Prostate gland (tissue), 2 donors: ENCODE results near the gene TRMT112. TPM values are rescaled to one million over a fixed set of nuclear protein-coding genes. Genes with fewer than 3 reads are reported as not detected.
"Not testable (repeated sequence)": the region's sequence is repeated elsewhere in the genome, so short reads cannot be mapped to it uniquely, and the experiment has no call there.

Experiments used
- DNase-seq: peaks from one replicate; pipeline ENCODE4 v3.0.0-alpha.2; 2019; ENCODE audit warnings: low spot score
- H3K27ac ChIP-seq, 2 donors: fragments of 200-600 bp; sonication (generic); 2 replicates each; pipeline ENCODE4 v1.5.1; 2017 to 2019
- H3K27me3 ChIP-seq: fragments of 200-600 bp; sonication (generic); replicated peaks from 2 replicates; pipeline ENCODE4 v1.5.1; 2019; ENCODE audit not compliant: insufficient read depth
- H3K36me3 ChIP-seq, 2 donors: fragments of 200-600 bp; sonication (generic); 1 replicate in 1 of 2; 2 replicates in 1 of 2; pipeline versions ENCODE4 v1.5.1 to v1.8.1; 2017 to 2019
- H3K4me1 ChIP-seq: fragments of 200-600 bp; sonication (generic); replicated peaks from 2 replicates; pipeline ENCODE4 v1.5.1; 2019
- H3K4me3 ChIP-seq, 2 donors: fragments of 200-600 bp; sonication (generic); 2 replicates each; pipeline ENCODE4 v1.5.1; 2017 to 2019
- H3K9me3 ChIP-seq: fragments of 200-600 bp; sonication (generic); 2 replicates; pipeline ENCODE4 v1.5.1; 2017
- POLR2A ChIP-seq: fragments of 450-650 bp; IDR thresholded peaks from one replicate; pipeline ENCODE4 v1.6.1; 2016; ENCODE audit warnings: antibody characterized with exemption, mild to moderate bottlenecking
- POLR2AphosphoS5 ChIP-seq: sonication (generic); formaldehyde crosslinking; IDR thresholded peaks from one replicate; pipeline ENCODE4 v1.6.1; 2017; ENCODE audit warnings: antibody characterized with exemption
- whole genome bisulfite sequencing: methylation state at CpG from one replicate; pipeline ENCODE4 v1.1.5; 2018; 5-methylcytosine and 5-hydroxymethylcytosine counted together
- intact Hi-C: fragments of 100-400 bp; cut with DNase I; formaldehyde crosslinking; loops from one replicate; pipeline ENCODE4 v1.14.2; 2022
- total RNA-seq, 2 donors: library from RNA; depleted of rRNA; stranded (reverse); fragments of >200 nt; gene quantifications; one replicate each; pipeline ENCODE4 v1.1.0, GENCODE V29; 2016
- TF ChIP-seq, protein P1 (sequence below), 4 experiments: fragments of 200-600 bp in 2 of 4; fragments of 450-650 bp in 2 of 4; sonication (generic) in 2 of 4; IDR thresholded peaks; 1 replicate in 3 of 4; 2 replicates in 1 of 4; pipeline ENCODE4 v1.5.1; 2016 to 2019; ENCODE audit warnings: antibody characterized with exemption in 4 of 4, mild to moderate bottlenecking in 2 of 4, moderate library complexity in 2 of 4

TRMT112 gene
- total RNA-seq, 2 donors from 2014 or later, result 328 to 400 TPM

DNA sequence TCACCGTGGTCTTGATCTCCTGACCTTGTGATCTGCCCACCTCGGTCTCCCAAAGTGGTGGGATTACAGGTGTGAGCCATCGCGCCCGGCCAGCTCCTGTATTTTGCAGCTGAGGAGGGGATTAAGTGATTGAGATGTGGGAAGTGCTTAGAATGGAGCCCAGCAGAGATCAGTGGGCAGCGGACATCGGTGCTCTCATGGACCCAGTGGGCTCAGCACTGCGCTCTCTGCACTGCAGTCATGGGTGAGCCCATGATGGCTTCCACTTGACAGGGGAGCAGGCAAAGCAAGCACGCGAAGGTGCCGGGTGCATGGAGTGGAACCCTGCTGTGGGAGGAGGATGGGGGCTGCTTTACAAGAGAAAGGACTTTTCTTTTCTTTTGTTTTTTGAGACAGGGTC lies 13.5 kb upstream of the TRMT112 start:
- TF ChIP-seq POLR2A, result no peak
- no peak for TF ChIP-seq POLR2AphosphoS5
- TF ChIP-seq, protein P1, sequence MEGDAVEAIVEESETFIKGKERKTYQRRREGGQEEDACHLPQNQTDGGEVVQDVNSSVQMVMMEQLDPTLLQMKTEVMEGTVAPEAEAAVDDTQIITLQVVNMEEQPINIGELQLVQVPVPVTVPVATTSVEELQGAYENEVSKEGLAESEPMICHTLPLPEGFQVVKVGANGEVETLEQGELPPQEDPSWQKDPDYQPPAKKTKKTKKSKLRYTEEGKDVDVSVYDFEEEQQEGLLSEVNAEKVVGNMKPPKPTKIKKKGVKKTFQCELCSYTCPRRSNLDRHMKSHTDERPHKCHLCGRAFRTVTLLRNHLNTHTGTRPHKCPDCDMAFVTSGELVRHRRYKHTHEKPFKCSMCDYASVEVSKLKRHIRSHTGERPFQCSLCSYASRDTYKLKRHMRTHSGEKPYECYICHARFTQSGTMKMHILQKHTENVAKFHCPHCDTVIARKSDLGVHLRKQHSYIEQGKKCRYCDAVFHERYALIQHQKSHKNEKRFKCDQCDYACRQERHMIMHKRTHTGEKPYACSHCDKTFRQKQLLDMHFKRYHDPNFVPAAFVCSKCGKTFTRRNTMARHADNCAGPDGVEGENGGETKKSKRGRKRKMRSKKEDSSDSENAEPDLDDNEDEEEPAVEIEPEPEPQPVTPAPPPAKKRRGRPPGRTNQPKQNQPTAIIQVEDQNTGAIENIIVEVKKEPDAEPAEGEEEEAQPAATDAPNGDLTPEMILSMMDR (IDR thresholded peaks at IDR 0.05), result no peak
- H3K4me1 ChIP-seq, result peaks cover 2% of the 10 kb centered on the region
- no peak overlapping the region for H3K27ac ChIP-seq
- 81% methylated on average over 11 of the region's 11 CpGs for WGBS
- DNase-seq, result no peak
- no peak overlapping the region for H3K4me3 ChIP-seq
- H3K9me3 ChIP-seq, result no peaks in the 10 kb centered on the region
- no peaks in the 10 kb centered on the region for H3K36me3 ChIP-seq
- intact Hi-C loops, result no loop called here
- no peaks in the 10 kb centered on the region for H3K27me3 ChIP-seq

DNA sequence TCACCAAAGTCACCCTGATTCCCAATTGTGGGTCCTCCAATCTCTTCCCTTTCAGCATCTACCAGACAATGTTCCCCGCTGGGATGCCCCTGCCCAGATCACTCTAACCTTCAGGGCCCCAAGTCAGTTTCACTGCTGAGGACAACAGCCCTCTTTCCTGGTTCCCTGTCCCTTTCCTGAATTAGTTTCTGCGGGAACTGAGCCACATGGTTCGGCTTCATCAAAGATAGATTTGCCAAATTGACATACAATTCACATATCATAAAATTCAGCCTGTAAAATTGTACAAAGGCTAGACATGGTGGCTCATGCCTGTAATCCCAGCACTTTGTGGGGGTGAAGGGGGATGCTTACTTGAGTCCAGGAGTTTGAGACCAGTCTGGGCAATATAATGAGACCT lies 10.6 kb upstream of the TRMT112 start:
- H3K9me3 ChIP-seq, result no peaks in the 10 kb centered on the region
- no peak overlapping the region for H3K4me3 ChIP-seq
- 65% methylated on average over 3 of the region's 3 CpGs for WGBS
- no peaks in the 10 kb centered on the region for H3K27me3 ChIP-seq
- H3K27ac ChIP-seq, result no peak overlapping the region
- H3K4me1 ChIP-seq, result peaks cover 2% of the 10 kb centered on the region
- H3K36me3 ChIP-seq, result no peaks in the 10 kb centered on the region
- no peak for DNase-seq
- intact Hi-C loops, result no loop called here
- no peak for TF ChIP-seq POLR2A

DNA sequence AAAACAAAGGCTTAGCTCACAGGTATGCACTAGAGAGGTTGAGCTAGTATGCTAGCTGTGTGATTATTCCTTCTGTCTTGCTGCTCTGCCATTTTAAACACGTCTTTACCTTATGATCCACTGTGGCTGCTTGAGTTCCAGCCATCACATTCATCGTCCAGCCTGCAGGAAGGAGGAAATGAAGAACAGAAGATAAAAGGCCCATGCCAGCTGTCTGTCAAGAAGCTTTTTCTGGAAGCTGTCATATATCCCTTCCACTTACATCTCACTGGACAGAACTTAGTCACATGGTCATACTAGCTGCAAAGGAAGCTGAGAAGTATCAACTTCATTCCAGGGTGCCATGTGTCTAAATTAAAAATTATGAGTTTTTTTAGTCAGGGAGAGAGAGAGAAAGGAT lies 10.0 kb upstream of the TRMT112 start:
- Histone ChIP-seq H3K9me3 (no peaks in the 10 kb centered on the region), H3K4me1 (peaks cover 2% of the 10 kb centered on the region), H3K27me3 (no peaks in the 10 kb centered on the region), H3K27ac (no peak overlapping the region), H3K36me3 (no peaks in the 10 kb centered on the region), H3K4me3 (no peak overlapping the region)
- TF ChIP-seq, protein P1 (IDR thresholded peaks at IDR 0.05), result no peak
- TF ChIP-seq POLR2AphosphoS5 (no peak), POLR2A (no peak)
- DNase-seq, result no peak
- intact Hi-C loops, result no loop called here
- 95% methylated on average over 2 of the region's 2 CpGs for WGBS

DNA sequence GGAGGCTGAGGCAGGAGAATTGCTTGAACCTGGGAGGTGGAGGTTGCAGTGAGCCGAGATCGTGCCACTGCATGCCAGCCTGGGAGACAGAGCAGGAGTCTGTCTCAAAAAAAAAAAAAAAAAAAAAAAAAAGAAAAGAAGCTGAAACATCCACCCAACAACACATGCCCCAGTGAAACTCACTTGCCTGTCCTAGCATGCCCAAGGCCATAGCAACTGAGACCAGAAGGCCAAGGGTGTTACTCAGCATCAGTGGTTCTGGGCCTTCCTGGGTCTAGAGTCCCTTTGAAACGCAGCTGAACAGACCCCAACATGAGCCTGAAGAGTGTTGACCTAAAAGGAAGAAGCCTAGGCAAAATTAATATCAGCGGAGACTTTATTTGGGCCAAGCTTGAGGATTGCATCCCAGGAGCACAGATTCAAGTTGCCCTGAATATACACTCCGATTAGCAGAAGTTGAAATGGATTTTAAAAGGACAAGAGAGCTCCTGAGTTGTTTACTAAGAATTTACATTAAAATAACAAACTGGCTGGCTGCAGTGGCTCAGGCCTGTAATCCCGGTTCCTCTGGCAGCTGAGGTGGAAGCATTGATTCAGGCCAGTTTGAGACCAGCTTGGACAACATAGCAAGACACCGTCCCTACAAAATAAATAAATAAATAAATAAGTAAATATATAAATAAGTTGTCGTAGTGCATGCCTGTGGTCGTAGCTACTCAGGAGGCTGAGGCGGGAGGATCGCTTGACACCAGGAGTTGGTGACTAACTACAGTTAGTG lies 7.5 kb upstream of the TRMT112 start:
- H3K27me3 ChIP-seq, result no peaks in the 10 kb centered on the region
- WGBS, result 60% methylated on average over 11 of the region's 11 CpGs
- no peaks in the 10 kb centered on the region for H3K36me3 ChIP-seq
- no peak overlapping the region for H3K4me3 ChIP-seq
- intact Hi-C loops, result no loop called here
- TF ChIP-seq POLR2AphosphoS5 (peak; percentile 48), POLR2A (no peak)
- TF ChIP-seq, protein P1 (IDR thresholded peaks at IDR 0.05), result no peak
- peaks cover 2% of the 10 kb centered on the region for H3K4me1 ChIP-seq
- peak; percentile 65 for DNase-seq
- peak overlapping the region; percentile 43 to 49 for H3K27ac ChIP-seq
- H3K9me3 ChIP-seq, result no peaks in the 10 kb centered on the region

DNA sequence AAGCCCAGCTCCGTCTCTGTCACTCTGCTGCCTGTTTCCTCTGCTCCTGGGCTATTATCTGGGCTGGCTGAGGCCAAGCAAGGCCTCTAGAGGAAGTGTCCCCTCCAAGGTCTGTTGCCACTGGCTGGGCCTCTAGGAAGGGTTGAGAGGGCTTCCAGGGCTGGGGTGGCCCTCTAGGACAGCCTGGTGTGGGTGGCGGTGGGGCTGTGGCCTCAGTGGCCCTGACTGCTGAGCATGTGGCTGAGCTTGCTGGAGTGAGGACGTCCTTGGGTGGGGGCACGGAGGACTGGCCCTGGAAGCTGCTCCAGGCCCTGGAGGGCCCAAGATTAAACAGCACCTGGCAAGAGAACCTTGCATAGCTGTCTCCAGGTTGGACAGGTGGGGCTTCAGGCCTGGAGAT lies 6.6 kb upstream of the TRMT112 start:
- WGBS, result 97% methylated on average over 4 of the region's 4 CpGs

DNA sequence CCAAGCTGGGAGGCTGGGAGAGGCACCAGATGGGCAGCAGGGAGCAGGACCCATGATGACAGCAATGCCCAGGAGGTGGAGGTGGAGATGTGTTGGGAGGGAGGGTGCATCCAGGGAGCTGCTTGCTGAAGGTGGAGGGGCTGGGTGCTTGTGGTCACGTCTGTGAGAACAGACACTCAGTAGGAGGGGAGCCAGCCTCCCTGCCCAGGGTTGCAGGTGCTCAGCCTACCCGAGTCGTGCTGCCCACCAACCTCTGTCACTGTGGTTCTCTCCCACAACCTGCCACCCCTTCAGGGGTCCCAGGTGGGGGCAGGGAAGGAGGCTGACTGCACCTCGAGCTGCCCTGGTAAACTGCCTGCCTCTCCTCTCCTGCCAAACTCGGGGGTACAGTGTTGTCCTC lies 6.0 kb upstream of the TRMT112 start:
- no peak for DNase-seq
- Histone ChIP-seq H3K36me3 (no peaks in the 10 kb centered on the region), H3K4me1 (no peaks in the 10 kb centered on the region), H3K27me3 (no peaks in the 10 kb centered on the region), H3K4me3 (no peak overlapping the region), H3K9me3 (no peaks in the 10 kb centered on the region), H3K27ac (peak overlapping the region in 1 of 2 donors; percentile 49)
- TF ChIP-seq POLR2A (no peak), POLR2AphosphoS5 (no peak)
- TF ChIP-seq, protein P1 (IDR thresholded peaks at IDR 0.05), result no peak
- WGBS, result 49% methylated on average over 5 of the region's 5 CpGs
- intact Hi-C loops, result no loop called here

More for the DNA sequence above, 6.6 kb upstream of the TRMT112 start:
- H3K9me3 ChIP-seq, H3K4me3 ChIP-seq, intact Hi-C loops, H3K27me3 ChIP-seq, H3K4me1 ChIP-seq, H3K36me3 ChIP-seq, DNase-seq: not testable (repeated sequence)
- peak overlapping the region; percentile 43 to 49 for H3K27ac ChIP-seq
